ENCODE data around the gene NOXA1. TPM values are rescaled to one million over a fixed set of nuclear protein-coding genes. Genes with fewer than 3 reads are reported as not detected.

NOXA1 gene
- total RNA-seq, 3 donors from 2014 or later = 2.9 to 13.8 (median 4.6) TPM

DNA sequence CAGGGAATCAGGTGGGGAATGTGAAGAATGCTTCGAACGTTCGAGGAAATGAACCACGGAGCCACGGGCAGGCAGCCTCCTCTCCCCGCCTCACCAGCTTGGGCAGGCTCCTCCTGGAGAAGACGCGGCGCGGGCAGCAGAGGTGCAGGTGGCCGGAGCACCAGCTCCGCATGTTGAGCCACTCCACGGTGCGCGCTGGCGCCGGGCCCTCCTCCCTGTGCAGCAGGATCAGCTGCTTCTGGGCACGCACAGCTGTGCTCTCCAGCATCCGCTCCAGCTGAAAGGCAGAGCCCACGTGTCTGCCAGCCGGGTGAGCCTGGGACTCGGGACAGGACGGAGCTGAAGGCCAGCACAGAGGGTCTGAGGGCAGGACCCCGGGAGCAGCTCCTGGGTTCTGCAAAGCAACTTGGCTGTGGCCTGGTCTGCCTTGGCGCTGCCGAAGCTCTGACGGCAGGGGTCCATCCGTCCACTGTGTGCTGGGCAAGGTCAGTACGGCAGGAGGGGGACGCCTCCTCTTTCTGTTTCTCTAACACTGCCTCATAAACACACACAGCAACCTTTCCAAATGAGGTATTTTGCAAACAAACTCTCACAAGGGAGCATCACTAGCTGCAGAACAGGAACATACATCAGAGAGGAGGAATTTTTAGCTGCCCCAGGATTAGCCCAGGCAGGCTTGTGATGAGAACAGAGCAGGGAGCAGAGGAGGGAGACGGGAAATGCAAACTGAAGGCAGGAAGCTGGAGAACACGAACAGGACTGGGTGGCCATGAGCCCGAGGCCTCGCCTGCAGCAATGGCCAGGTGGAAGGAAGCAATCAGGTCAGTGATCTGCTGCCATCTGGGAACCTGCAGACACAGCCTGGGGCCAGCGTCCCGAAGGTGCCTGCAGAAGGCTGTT lies 56.0 kb downstream of the NOXA1 start:
- DNase-seq (ENCODE audit: low spot score in 2 of 2) = no peak
- H3K36me3 ChIP-seq = no peaks in the 10 kb centered on the region

DNA sequence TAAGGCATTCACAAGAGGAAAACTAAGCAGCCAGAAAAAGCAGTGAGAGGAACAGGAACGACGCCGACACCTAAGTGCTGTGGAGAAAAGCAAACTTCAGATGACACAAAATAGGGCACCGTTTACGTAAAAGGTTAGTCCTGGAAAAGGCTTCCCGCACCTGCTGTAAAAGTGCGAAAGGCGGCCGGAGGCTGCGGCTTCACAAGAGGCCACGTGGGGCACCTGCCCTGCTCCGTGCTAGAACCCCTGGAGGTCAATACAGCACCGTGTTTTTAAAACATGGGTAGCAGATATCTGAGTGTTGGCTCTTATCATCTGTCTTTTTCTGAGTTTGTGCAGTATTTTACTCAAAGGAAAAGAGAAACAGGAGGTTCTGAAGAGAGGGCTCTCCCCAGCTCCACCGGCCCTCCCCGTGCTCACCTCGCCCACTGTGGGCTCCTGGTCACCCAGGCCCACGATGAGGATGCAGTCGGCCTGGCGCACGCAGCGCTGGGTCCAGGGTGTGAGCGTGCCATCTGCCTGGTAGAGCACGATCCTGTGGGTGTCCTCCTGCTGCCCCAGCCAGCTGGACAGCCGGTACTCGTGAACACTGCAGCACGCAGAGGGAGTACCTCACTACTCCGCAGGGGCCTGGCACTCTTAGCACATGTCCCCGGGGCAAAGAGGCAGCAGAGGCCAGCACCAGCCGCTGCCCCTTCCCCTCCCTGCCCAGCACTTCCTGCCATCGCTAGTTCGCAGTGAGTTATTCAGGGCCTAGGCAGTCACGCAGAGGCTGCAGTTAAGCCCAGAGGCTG lies 56.9 kb downstream of the NOXA1 start:
- peaks cover 6 to 13% of the 10 kb centered on the region in 2 donors for H3K9me3 ChIP-seq
- no peaks in the 10 kb centered on the region for H3K27me3 ChIP-seq
- no peak overlapping the region for H3K27ac ChIP-seq
- no peak for DNase-seq (ENCODE audit: low spot score in 2 of 2)
- no peaks in the 10 kb centered on the region for H3K4me1 ChIP-seq
- TF ChIP-seq POLR2A (IDR thresholded peaks at IDR 0.05) (no peak), POLR2AphosphoS5 (IDR thresholded peaks at IDR 0.05) (no peak)
- no peak overlapping the region for H3K4me3 ChIP-seq
- intact Hi-C loops (cut with DNase I; ENCODE audit: low total_unique reads) = no loop called here
- H3K36me3 ChIP-seq = no peaks in the 10 kb centered on the region

More for the DNA sequence above, 56.0 kb downstream of the NOXA1 start:
- Histone ChIP-seq H3K9me3 (peaks cover 7 to 14% of the 10 kb centered on the region in 2 donors), H3K4me1 (no peaks in the 10 kb centered on the region), H3K27me3 (no peaks in the 10 kb centered on the region), H3K27ac (no peak overlapping the region), H3K4me3 (no peak overlapping the region)
- no peak for TF ChIP-seq POLR2AphosphoS5 (IDR thresholded peaks at IDR 0.05)
- TF ChIP-seq POLR2A (IDR thresholded peaks at IDR 0.05) = no peak
- TF ChIP-seq, protein P1, sequence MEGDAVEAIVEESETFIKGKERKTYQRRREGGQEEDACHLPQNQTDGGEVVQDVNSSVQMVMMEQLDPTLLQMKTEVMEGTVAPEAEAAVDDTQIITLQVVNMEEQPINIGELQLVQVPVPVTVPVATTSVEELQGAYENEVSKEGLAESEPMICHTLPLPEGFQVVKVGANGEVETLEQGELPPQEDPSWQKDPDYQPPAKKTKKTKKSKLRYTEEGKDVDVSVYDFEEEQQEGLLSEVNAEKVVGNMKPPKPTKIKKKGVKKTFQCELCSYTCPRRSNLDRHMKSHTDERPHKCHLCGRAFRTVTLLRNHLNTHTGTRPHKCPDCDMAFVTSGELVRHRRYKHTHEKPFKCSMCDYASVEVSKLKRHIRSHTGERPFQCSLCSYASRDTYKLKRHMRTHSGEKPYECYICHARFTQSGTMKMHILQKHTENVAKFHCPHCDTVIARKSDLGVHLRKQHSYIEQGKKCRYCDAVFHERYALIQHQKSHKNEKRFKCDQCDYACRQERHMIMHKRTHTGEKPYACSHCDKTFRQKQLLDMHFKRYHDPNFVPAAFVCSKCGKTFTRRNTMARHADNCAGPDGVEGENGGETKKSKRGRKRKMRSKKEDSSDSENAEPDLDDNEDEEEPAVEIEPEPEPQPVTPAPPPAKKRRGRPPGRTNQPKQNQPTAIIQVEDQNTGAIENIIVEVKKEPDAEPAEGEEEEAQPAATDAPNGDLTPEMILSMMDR (IDR thresholded peaks at IDR 0.05) = no peak
- intact Hi-C loops (cut with DNase I; ENCODE audit: low total_unique reads) = no loop called here

DNA sequence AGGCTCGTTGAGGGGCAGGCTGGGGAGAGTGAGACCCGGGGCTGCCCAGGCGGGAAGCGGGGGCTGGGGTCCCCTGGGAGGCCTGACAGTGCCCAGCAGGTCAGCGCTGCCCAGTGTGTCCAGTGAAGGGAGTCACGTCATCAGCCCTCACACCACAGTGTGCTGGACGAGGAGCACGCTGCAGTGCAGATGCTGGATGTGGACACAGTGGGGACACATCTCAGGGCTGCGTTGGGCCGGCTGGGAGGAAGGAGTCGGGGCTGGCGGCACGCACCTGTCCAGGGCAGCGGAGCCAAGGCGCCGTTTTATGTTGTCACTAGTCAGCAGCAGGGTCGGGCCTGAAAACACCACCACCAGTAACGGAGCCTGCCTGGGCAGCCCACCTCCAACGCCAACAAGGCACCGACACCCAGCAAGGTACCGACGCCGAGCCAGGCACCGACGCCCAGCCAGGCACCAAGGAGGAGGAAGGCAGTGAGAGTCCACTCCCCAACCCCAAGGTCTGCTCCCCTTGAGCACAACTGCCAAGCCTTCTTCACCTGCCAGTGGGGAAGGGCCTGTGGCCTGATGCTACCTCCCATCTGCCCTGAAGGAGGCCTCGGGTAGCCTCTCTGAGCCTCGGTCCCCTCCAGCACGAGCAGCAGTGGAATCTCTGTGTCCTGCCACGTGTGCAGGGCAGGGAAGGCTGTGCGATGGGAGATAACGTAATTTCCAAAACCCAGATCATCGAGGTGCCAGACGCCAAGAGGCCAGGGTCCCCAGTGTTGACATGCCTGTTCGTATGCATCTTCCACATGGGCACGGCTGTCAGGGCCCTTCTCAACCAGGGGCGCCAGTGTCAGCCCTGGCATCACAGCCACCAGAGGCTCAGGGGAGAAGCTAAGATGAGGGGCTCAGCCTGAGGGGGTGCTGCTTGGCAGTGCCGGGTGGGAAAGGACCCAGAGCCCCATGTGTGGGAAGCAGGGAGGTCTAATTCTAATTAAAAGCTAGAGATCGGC lies 57.8 kb downstream of the NOXA1 start:
- Histone ChIP-seq H3K4me1 (no peaks in the 10 kb centered on the region), H3K27me3 (no peaks in the 10 kb centered on the region), H3K9me3 (peaks cover 0 to 4% of the 10 kb centered on the region in 2 donors), H3K4me3 (no peak overlapping the region), H3K36me3 (no peaks in the 10 kb centered on the region), H3K27ac (no peak overlapping the region)
- intact Hi-C loops (cut with DNase I; ENCODE audit: low total_unique reads) = no loop called here
- DNase-seq (ENCODE audit: low spot score in 2 of 2) = no peak
- TF ChIP-seq, protein P1 (IDR thresholded peaks at IDR 0.05) = no peak
- TF ChIP-seq POLR2AphosphoS5 (IDR thresholded peaks at IDR 0.05) (no peak), POLR2A (IDR thresholded peaks at IDR 0.05) (no peak)

DNA sequence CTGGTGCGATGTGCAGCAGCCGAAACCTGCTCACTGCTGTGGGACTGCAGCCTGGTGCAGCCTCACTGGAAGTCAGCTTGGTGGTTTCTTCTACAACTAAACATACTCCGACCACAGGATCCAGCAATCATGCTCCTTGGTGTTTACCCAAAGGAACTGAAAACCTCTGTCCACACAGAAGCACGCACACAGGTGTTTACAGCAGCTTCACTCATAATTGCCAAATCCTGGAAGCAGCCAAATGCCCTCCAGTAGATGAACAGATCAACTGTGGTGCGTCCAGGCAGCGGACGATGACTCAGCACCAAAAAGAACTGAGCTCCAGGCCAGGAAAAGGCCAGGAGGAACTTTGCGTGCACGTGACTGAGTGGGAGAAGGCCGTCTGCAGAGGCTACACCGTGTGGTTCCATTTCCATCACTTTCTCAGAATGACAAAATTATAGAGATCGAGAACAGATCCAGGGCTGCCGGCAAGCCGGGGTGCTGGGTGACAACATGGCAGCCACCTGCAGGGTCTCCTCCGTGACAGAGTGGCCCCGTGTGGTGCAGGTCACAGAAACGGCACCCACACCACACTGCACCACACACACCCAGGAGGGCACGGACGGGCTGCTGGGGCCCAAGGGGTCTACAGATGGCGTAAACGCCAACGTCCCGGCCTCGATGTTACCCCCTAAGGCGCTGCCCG lies 59.0 kb downstream of the NOXA1 start:
- Histone ChIP-seq H3K9me3 (no peaks in the 10 kb centered on the region), H3K27ac (peak overlapping the region; percentile 40 to 41), H3K36me3 (no peaks in the 10 kb centered on the region), H3K4me3 (peak overlapping the region in 1 of 3 donors; percentile 22), H3K4me1 (no peaks in the 10 kb centered on the region), H3K27me3 (no peaks in the 10 kb centered on the region)
- TF ChIP-seq POLR2A (IDR thresholded peaks at IDR 0.05) (no peak), POLR2AphosphoS5 (IDR thresholded peaks at IDR 0.05) (peak in 2 of 3 donors; percentile 48 to 73)
- TF ChIP-seq, protein P1 (IDR thresholded peaks at IDR 0.05) = no peak
- intact Hi-C loops (cut with DNase I; ENCODE audit: low total_unique reads) = no loop called here
- DNase-seq (ENCODE audit: low spot score in 2 of 2) = peak; percentile 83 to 84

Other genes starting within 250 kb of the NOXA1 start
- gene ANAPC2, start 234.8 kb upstream of the NOXA1 start, total RNA-seq = 10 to 100 TPM; 32.0 to 35.7 (median 32.9) TPM
- gene SSNA1, start 234.7 kb upstream of the NOXA1 start, total RNA-seq = 10 to 100 TPM; 75.0 to 92.8 (median 82.7) TPM
- gene TPRN, start 222.7 kb upstream of the NOXA1 start, total RNA-seq = 1 to 10 TPM; 4.0 to 9.2 (median 8.5) TPM
- gene TMEM203, start 217.7 kb upstream of the NOXA1 start, total RNA-seq = 10 to 100 TPM; 26.5 to 36.6 (median 26.6) TPM
- gene NDOR1, start 217.7 kb upstream of the NOXA1 start, total RNA-seq = 1 to 10 TPM; 4.6 to 9.5 (median 7.2) TPM
- gene RNF208, start 201.2 kb upstream of the NOXA1 start, total RNA-seq = 1 to 10 TPM; 1.5 to 2.9 (median 1.8) TPM
- gene CYSRT1, start 198.2 kb upstream of the NOXA1 start, total RNA-seq = under 1 TPM; 0.29 to 0.66 (median 0.32) TPM
- gene RNF224, start 195.9 kb upstream of the NOXA1 start, total RNA-seq = under 1 TPM in 1 of 3 donors, not detected in 2; 0.29 TPM
- not detected for gene SLC34A3, start 192.5 kb upstream of the NOXA1 start, total RNA-seq
- gene TUBB4B, start 182.1 kb upstream of the NOXA1 start, total RNA-seq = 100 to 1,000 TPM; 112 to 188 (median 183) TPM
- gene STPG3, start 172.1 kb upstream of the NOXA1 start, total RNA-seq = not detected
- 10 to 100 TPM; 32.6 to 39.2 (median 38.7) TPM for gene NELFB, start 168.1 kb upstream of the NOXA1 start, total RNA-seq
- 1 to 10 TPM; 2.9 to 5.4 (median 3.7) TPM for gene TOR4A, start 145.7 kb upstream of the NOXA1 start, total RNA-seq
- 1 to 10 TPM; 2.1 to 6.9 (median 3.5) TPM for gene NRARP, start 121.1 kb upstream of the NOXA1 start, total RNA-seq
- gene EXD3, start 231 bp upstream of the NOXA1 start, total RNA-seq = 10 to 100 TPM in 2 of 3 donors, 1 to 10 TPM in 1; 7.7 to 28.7 (median 20.6) TPM
- 1 to 10 TPM in 2 of 3 donors, not detected in 1; 2.0 to 3.2 TPM for gene ENTPD8, start 18.0 kb downstream of the NOXA1 start, total RNA-seq
- gene NSMF, start 35.9 kb downstream of the NOXA1 start, total RNA-seq = 10 to 100 TPM; 30.9 to 38.4 (median 37.4) TPM
- 10 to 100 TPM; 17.3 to 18.7 (median 17.7) TPM for gene PNPLA7, start 127.0 kb downstream of the NOXA1 start, total RNA-seq
- gene MRPL41, start 128.5 kb downstream of the NOXA1 start, total RNA-seq = 10 to 100 TPM; 45.4 to 71.8 (median 65.4) TPM
- gene DPH7, start 155.5 kb downstream of the NOXA1 start, total RNA-seq = 10 to 100 TPM; 23.4 to 47.5 (median 45.1) TPM
- gene ZMYND19, start 167.1 kb downstream of the NOXA1 start, total RNA-seq = 10 to 100 TPM in 2 of 3 donors, 1 to 10 TPM in 1; 9.4 to 17.7 (median 16.5) TPM
- gene ARRDC1, start 182.3 kb downstream of the NOXA1 start, total RNA-seq = 100 to 1,000 TPM in 1 of 3 donors, 10 to 100 TPM in 2; 23.8 to 122 (median 57.0) TPM
- gene EHMT1, start 195.6 kb downstream of the NOXA1 start, total RNA-seq = 100 to 1,000 TPM in 1 of 3 donors, 10 to 100 TPM in 2; 63.7 to 113 (median 91.2) TPM